AG10803 (cell line): Measurements from ENCODE around the gene UGT2B10.

Experiments
- DNase-seq: peaks from one replicate; pipeline ENCODE4 v3.0.0; 2010; ENCODE audit warnings: low read depth
- H3K4me3 ChIP-seq: 2 replicates; pipeline ENCODE4 v1.5.1; 2011; ENCODE audit warnings: mild to moderate bottlenecking, low read length, control low read depth
- TF ChIP-seq, protein P1 (sequence below): conservative IDR thresholded peaks from 2 replicates; pipeline ENCODE4 v1.5.1; 2011; ENCODE audit warnings: mild to moderate bottlenecking, low read length, control low read depth, inconsistent platforms

The UGT2B10 gene

DNA sequence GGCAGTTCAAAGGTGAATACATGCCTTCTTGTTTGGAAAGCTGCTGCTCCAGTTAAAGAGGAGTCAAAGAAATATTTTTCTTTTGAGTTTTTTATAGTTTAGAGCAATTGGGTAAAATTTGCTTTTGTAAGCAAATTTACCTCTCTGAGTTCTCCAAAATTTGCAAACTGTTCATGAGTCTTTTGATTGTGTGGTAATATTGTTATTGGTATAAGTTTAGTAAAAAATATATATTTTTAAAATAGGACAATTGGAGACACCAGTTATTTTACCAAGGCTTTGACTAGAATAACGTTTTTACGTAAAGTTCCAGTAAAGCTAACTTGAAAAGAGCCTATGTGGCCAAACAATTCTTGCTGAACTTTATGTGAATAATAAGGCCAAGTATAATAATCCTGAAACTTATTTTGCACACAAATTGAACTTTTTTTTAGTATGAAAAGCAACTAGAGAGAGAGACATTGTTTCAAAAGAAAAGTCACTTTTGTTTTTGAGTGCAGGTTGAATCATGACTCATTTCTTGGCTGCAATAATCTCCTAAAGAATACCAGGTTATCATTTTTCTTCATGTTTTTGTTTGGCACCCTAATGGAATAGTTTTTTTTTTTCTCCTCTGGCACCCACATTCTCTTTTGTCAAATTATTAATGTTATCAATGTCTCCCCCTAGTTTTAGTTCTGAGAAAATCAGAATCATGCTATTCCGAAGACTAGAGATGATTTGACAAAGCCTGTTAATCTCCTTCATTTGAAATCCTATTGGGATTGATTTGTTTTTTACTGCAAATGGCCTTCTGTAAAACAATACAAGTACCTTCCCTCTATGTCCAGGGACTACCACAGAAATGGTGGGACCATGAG lies 57.1 kb downstream of the UGT2B10 start:
- TF ChIP-seq, protein P1, sequence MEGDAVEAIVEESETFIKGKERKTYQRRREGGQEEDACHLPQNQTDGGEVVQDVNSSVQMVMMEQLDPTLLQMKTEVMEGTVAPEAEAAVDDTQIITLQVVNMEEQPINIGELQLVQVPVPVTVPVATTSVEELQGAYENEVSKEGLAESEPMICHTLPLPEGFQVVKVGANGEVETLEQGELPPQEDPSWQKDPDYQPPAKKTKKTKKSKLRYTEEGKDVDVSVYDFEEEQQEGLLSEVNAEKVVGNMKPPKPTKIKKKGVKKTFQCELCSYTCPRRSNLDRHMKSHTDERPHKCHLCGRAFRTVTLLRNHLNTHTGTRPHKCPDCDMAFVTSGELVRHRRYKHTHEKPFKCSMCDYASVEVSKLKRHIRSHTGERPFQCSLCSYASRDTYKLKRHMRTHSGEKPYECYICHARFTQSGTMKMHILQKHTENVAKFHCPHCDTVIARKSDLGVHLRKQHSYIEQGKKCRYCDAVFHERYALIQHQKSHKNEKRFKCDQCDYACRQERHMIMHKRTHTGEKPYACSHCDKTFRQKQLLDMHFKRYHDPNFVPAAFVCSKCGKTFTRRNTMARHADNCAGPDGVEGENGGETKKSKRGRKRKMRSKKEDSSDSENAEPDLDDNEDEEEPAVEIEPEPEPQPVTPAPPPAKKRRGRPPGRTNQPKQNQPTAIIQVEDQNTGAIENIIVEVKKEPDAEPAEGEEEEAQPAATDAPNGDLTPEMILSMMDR = no peak
- DNase-seq = no peak
- no peak overlapping the region for H3K4me3 ChIP-seq

- TF ChIP-seq, protein P1 = no peak
- DNase-seq = no peak
- H3K4me3 ChIP-seq = no peak overlapping the region
Observed at GRCh38 chr4:68874507-68874906, 58.7 kb downstream of the UGT2B10 start.

DNA sequence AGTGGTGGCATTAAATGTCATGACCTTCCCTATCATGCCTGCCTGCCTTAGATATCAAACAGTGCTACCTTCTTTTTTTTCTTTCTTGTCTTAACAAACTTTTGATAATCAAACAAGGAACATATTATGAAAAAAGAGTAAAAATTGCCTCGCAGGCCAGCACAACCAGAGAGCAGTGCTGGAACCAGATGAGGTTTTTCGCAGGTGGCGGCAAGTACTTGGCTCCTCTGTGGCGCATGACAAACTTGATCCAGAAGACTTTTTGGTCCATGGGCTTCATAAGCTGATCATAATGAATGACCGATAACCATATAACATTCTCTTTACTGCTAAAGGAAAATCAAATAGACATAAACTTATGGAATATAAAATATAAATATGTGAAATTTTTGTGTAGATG lies 61.8 kb downstream of the UGT2B10 start:
- no peak overlapping the region for H3K4me3 ChIP-seq
- DNase-seq = no peak
- TF ChIP-seq, protein P1 = no peak

DNA sequence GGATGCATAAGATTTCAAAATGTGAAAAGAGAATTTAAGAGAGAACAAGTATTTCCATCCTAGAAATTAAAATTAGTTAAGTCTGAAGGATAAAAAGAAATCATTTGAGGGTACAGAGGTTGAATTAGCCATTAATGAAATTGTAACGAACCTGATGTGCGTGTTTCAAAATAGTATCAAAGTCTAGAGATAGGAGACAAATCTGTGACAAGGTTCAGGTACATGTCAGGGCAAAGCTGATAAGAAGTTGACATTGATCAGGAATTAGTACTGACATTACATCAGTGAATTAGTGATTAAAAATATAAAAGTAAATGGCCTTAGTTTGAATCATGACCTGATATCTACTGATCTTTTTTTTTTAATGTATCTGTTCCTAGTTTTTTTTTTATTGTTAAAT lies 62.3 kb downstream of the UGT2B10 start:
- no peak overlapping the region for H3K4me3 ChIP-seq
- TF ChIP-seq, protein P1 = no peak
- DNase-seq = no peak
